ENCODE results near the gene JMJD8. TPM values are rescaled to one million over a fixed set of nuclear protein-coding genes. Genes with fewer than 3 reads are reported as not detected.

The JMJD8 gene
- total and polyA plus RNA-seq, 10 of the 15 experiments (the other 5 are each of a cell fraction or from before 2014, with no cell fraction given): 1.00 to 50.4 (median 30.7) TPM

- H3K9me3 ChIP-seq (replicated peaks; ENCODE audit: control insufficient read depth, insufficient read depth, low read length): no peaks in the 10 kb centered on the region
- no peak for TF ChIP-seq RELA (IDR thresholded peaks at IDR 0.05; ENCODE audit: borderline replicate concordance, partially characterized antibody)
- TF ChIP-seq POLR2AphosphoS5 (IDR thresholded peaks at IDR 0.05; ENCODE audit: low read length): no peak
- no peak for TF ChIP-seq HDAC6 (IDR thresholded peaks at IDR 0.05; ENCODE audit: unreplicated experiment)
- TF ChIP-seq RELB (IDR thresholded peaks at IDR 0.05; ENCODE audit: low read depth): no peak
- WGBS (ENCODE audit: insufficient coverage, insufficient replicate concordance, low lambda C conversion rate, missing lambda C conversion rate): 25% methylated on average over 21 of the region's 21 CpGs
- no peak overlapping the region for H3K4me3 ChIP-seq
- no peaks in the 10 kb centered on the region for H4K20me1 ChIP-seq (ENCODE audit: control insufficient read depth, insufficient read depth)
- no peak for FAIRE-seq
- intact Hi-C loops (cut with micrococcal nuclease; ENCODE audit: unreplicated experiment) (loop anchor here (1.0 to 2.0 kb wide), 2 partner anchors 75 to 392 kb away; no protein-coding TSS in a partner anchor), in situ Hi-C loops (cut with MboI) (loop anchor here (5.0 kb wide), 1 partner anchor 77 kb away; the partner anchor contains the start of genes CHTF18 and RPUSD1)
- no TSS peak for BruUV-seq (replicated peaks)
- ATAC-seq: no peak
- H3K36me3 ChIP-seq (ENCODE audit: control insufficient read depth in 2 of 2, insufficient read depth in 2 of 2, low read length in 1 of 2): no peaks in the 10 kb centered on the region
- SMC1A ChIA-PET (ENCODE audit: uncharacterized antibody, unreplicated experiment): no interaction called here
- no peaks in the 10 kb centered on the region for H3K79me2 ChIP-seq (ENCODE audit: control insufficient read depth, insufficient read depth, low read length)
- DNase-seq (ENCODE audit: low read depth, low spot score): no peak
- H3K27me3 ChIP-seq (replicated peaks in 1 of 2; ENCODE audit: control insufficient read depth in 2 of 2, insufficient read depth in 2 of 2, low read length in 1 of 2): no peaks in the 10 kb centered on the region; a peak in 2 of 4 replicates
- RAD21 ChIA-PET (ENCODE audit: unreplicated experiment): interaction anchor here (0.5 kb wide), 1 partner anchor 317 kb away, joined by 4 read pairs; no protein-coding TSS in a partner anchor
- no peak overlapping the region for H3K4me2 ChIP-seq (ENCODE audit: control insufficient read depth, insufficient read depth)
- H2AFZ ChIP-seq (ENCODE audit: control insufficient read depth, low read depth, low read length): no peak overlapping the region
- POLR2A ChIA-PET: no interaction called here
- H3K9ac ChIP-seq (ENCODE audit: control insufficient read depth, insufficient read depth, low read length): no peak overlapping the region
- no peaks in the 10 kb centered on the region for H3K4me1 ChIP-seq (ENCODE audit: control insufficient read depth, insufficient read depth, low read length)
- CTCF ChIA-PET: interaction anchor here (0.6 to 1.3 kb wide), 3 partner anchors 31 to 210 kb away, joined by 3 to 5 read pairs (median 4); no protein-coding TSS in a partner anchor
- H3K27ac ChIP-seq (ENCODE audit: control insufficient read depth, insufficient read depth): no peak overlapping the region
Observed at GRCh38 chr16:710500-711075, 26.5 kb upstream of the JMJD8 start.
